IMR-90 (cell line): ENCODE results near the gene GRIN2A. TPM values are rescaled to one million over a fixed set of nuclear protein-coding genes. Genes with fewer than 3 reads are reported as not detected.

Experiments
- ATAC-seq: fragments of 200-7000 bp; cut with Tn5 transposase; 2 replicates; pipeline ENCODE4 v1.9.1; 2020; ENCODE audit warnings: low read depth, mild to moderate bottlenecking, moderate library complexity
- BruUV-seq: library from RNA; stranded (reverse); fragments of 400-500 nt; replicated peaks from 2 replicates; lab custom pipeline; 2021; lab: Mats Ljungman, UMichigan
- CTCF ChIA-PET: fragments of 300-600 bp; formaldehyde crosslinking; extraction: SDS; loops from one replicate; lab custom pipeline; 2021; ENCODE audit warnings: antibody characterized with exemption; lab: Yijun Ruan, JAX
- POLR2A ChIA-PET: fragments of 300-600 bp; sonication (Branson Sonifier 250); formaldehyde crosslinking; loops from one replicate; lab custom pipeline; 2022; ENCODE audit warnings: antibody characterized with exemption; ENCODE audit not compliant: unreplicated experiment; lab: Charles Lee
- DNase-seq: peaks from one replicate; pipeline ENCODE4 v3.0.0; 2013
- H2AFZ ChIP-seq: replicated peaks from 2 replicates; pipeline ENCODE3; 2013; ENCODE audit warnings: low read length, mild to moderate bottlenecking; ENCODE audit not compliant: poor library complexity
- H2AK5ac ChIP-seq: 2 replicates; pipeline ENCODE4 v1.6.1; 2013; ENCODE audit warnings: low read depth, low read length, inconsistent platforms
- H2AK9ac ChIP-seq: replicated peaks from 2 replicates; pipeline ENCODE3; 2013; ENCODE audit warnings: mild to moderate bottlenecking, low read depth, low read length, moderate library complexity; ENCODE audit not compliant: poor library complexity
- H2BK120ac ChIP-seq: 2 replicates; pipeline ENCODE4 v1.6.1; 2013; ENCODE audit warnings: low read depth, low read length, inconsistent platforms
- H2BK15ac ChIP-seq: 3 replicates; pipeline ENCODE4 v1.6.1; 2013; ENCODE audit warnings: low read depth, low read length, inconsistent platforms
- H2BK20ac ChIP-seq: 2 replicates; pipeline ENCODE4 v1.6.1; 2013; ENCODE audit warnings: low read depth, mild to moderate bottlenecking, inconsistent platforms, low read length, moderate library complexity
- H2BK5ac ChIP-seq: 2 replicates; pipeline ENCODE4 v1.6.1; 2013; ENCODE audit warnings: mild to moderate bottlenecking, low read depth, low read length, inconsistent platforms; ENCODE audit not compliant: poor library complexity, severe bottlenecking
- H3K14ac ChIP-seq: replicated peaks from 2 replicates; pipeline ENCODE4 v1.6.1; 2013; ENCODE audit warnings: low read depth, low read length, inconsistent platforms
- H3K18ac ChIP-seq: 2 replicates; pipeline ENCODE4 v1.6.1; 2013; ENCODE audit warnings: low read depth, low read length, control low read depth
- H3K23ac ChIP-seq: 2 replicates; pipeline ENCODE4 v1.6.1; 2013; ENCODE audit warnings: low read depth, low read length, inconsistent platforms
- H3K27ac ChIP-seq: 2 replicates; pipeline ENCODE4 v1.5.1; 2013; ENCODE audit warnings: mild to moderate bottlenecking, control low read depth, low read length; ENCODE audit not compliant: insufficient read depth
- H3K27me3 ChIP-seq: 2 replicates; pipeline ENCODE4 v1.6.1; 2013; ENCODE audit warnings: low read length; ENCODE audit not compliant: control insufficient read depth, insufficient read depth
- H3K36me3 ChIP-seq: 2 replicates; pipeline ENCODE4 v1.6.1; 2013; ENCODE audit warnings: low read length, mixed read lengths; ENCODE audit not compliant: control insufficient read depth, insufficient read depth
- H3K4ac ChIP-seq: 2 replicates; pipeline ENCODE4 v1.6.1; 2013; ENCODE audit warnings: low read depth, low read length, inconsistent platforms
- H3K4me1 ChIP-seq: 2 replicates; pipeline ENCODE4 v1.6.1; 2013; ENCODE audit warnings: low read length, mixed read lengths; ENCODE audit not compliant: control insufficient read depth, insufficient read depth
- H3K4me2 ChIP-seq: 2 replicates; pipeline ENCODE4 v1.6.1; 2013; ENCODE audit warnings: low read depth, mild to moderate bottlenecking, control low read depth, low read length, moderate library complexity
- H3K4me3 ChIP-seq: 2 replicates; pipeline ENCODE4 v1.5.1; 2013; ENCODE audit warnings: low read depth, mild to moderate bottlenecking, control low read depth, low read length, moderate library complexity; ENCODE audit not compliant: insufficient read depth
- H3K56ac ChIP-seq: 2 replicates; pipeline ENCODE4 v1.6.1; 2013; ENCODE audit warnings: low read length, inconsistent platforms; ENCODE audit not compliant: insufficient read depth; ENCODE audit errors: extremely low read depth
- H3K79me1 ChIP-seq, 2 experiments: 2 replicates each; pipeline ENCODE4 v1.6.1; 2013; ENCODE audit warnings: low read length in 2 of 2, inconsistent platforms in 1 of 2, low read depth in 1 of 2
- H3K9ac ChIP-seq: 2 replicates; pipeline ENCODE4 v1.6.1; 2013; ENCODE audit warnings: low read depth, low read length, control low read depth
- H3K9me1 ChIP-seq: 2 replicates; pipeline ENCODE4 v1.6.1; 2013; ENCODE audit warnings: low read length, inconsistent platforms; ENCODE audit not compliant: insufficient read depth
- H3K9me3 ChIP-seq: 2 replicates; pipeline ENCODE4 v1.6.1; 2013; ENCODE audit warnings: low read length; ENCODE audit not compliant: control insufficient read depth, insufficient read depth
- H4K20me1 ChIP-seq: 2 replicates; pipeline ENCODE4 v1.6.1; 2013; ENCODE audit warnings: low read length, inconsistent platforms; ENCODE audit not compliant: insufficient read depth
- H4K5ac ChIP-seq: 2 replicates; pipeline ENCODE4 v1.6.1; 2013; ENCODE audit warnings: mild to moderate bottlenecking, low read depth, low read length, control low read depth
- H4K8ac ChIP-seq, 2 experiments: 2 replicates each; pipeline ENCODE4 v1.6.1; 2013; ENCODE audit warnings: low read depth in 2 of 2, low read length in 2 of 2, control low read depth in 1 of 2, inconsistent platforms in 1 of 2
- H4K91ac ChIP-seq: 2 replicates; pipeline ENCODE4 v1.6.1; 2013; ENCODE audit warnings: low read depth, low read length, inconsistent platforms; ENCODE audit not compliant: insufficient read depth
- ELK1 ChIP-seq: fragments of 150-350 bp; IDR thresholded peaks from 2 replicates; pipeline ENCODE4 v1.6.1; 2016; ENCODE audit warnings: low read depth, mild to moderate bottlenecking, low read length, moderate library complexity, borderline replicate concordance
- WGBS, 2 experiments: methylation state at CpG; one replicate each; pipeline versions ENCODE4 v1.1.5 to v1.1.7; 2013; ENCODE audit warnings: missing lambda C conversion rate in 2 of 2; ENCODE audit not compliant: insufficient read length in 1 of 2; ENCODE audit errors: extremely low coverage in 2 of 2; 5-methylcytosine and 5-hydroxymethylcytosine counted together
- dilution Hi-C: fragments of 300-500 bp; cut with HindIII; formaldehyde crosslinking; loops from one replicate; pipeline ENCODE4 v1.14.3; 2018; ENCODE audit warnings: low sequenced_read_pairs; ENCODE audit not compliant: unreplicated experiment
- in situ Hi-C: fragments of 300-500 bp; cut with MboI; formaldehyde crosslinking; loops from 3 replicates; pipeline ENCODE4 v1.14.3; 2019; ENCODE audit warnings: low sequenced_read_pairs, inconsistent platforms, mixed read lengths
- intact Hi-C: fragments of 100-400 bp; cut with micrococcal nuclease; formaldehyde crosslinking; loops from 2 replicates; pipeline ENCODE4 v1.10.0; 2022
- polyA plus RNA-seq, 3 experiments: library from polyadenylated mRNA; depleted of rRNA; stranded (reverse); fragments of >200 nt; gene quantifications; 2 replicates each; pipeline ENCODE4 v1.2.3, GENCODE V29; 2012; ENCODE audit warnings: low replicate concordance in 1 of 3
- total RNA-seq: library from RNA; depleted of rRNA; stranded (reverse); fragments of >200 nt; gene quantifications from 2 replicates; pipeline ENCODE4 v1.2.3, GENCODE V29; 2012

The GRIN2A gene
- total and polyA plus RNA-seq, 2 of the 4 experiments (the other 2 are of a cell fraction), result under 0.01 TPM; not detected in 1

- dilution Hi-C loops, result no loop called here
- CTCF ChIA-PET, result no interaction called here
Observed at GRCh38 chr16:9778849-9779248, 403.4 kb downstream of the GRIN2A start.

More at GRCh38 chr16:9778849-9779248, 403.4 kb downstream of the GRIN2A start:
- POLR2A ChIA-PET, result no interaction called here
- H3K4ac ChIP-seq, result no peak overlapping the region
- no peaks in the 10 kb centered on the region for H3K36me3 ChIP-seq
- no peak overlapping the region for H2BK20ac ChIP-seq
- H3K27ac ChIP-seq, result no peak overlapping the region
- no peaks in the 10 kb centered on the region for H4K20me1 ChIP-seq
- no TSS peak for BruUV-seq
- no peak for DNase-seq
- no peak overlapping the region for H4K8ac ChIP-seq
- WGBS, 2 experiments, result no CpG with 5 or more reads among the region's 5 CpGs
- no peaks in the 10 kb centered on the region for H3K9me1 ChIP-seq
- no peak for ATAC-seq
- no peak overlapping the region for H3K4me3 ChIP-seq
- H3K4me1 ChIP-seq, result no peaks in the 10 kb centered on the region
- intact Hi-C loops, result no loop called here
- no peak overlapping the region for H2AK5ac ChIP-seq
- TF ChIP-seq ELK1, result no peak
- H2BK120ac ChIP-seq, result no peak overlapping the region
- H3K27me3 ChIP-seq, result no peaks in the 10 kb centered on the region
- H2AK9ac ChIP-seq, result no peak overlapping the region
- H3K79me1 ChIP-seq, result no peaks in the 10 kb centered on the region
- in situ Hi-C loops, result no loop called here
- no peak overlapping the region for H3K23ac ChIP-seq
- H3K4me2 ChIP-seq, result no peak overlapping the region
- peaks cover 26% of the 10 kb centered on the region for H3K9me3 ChIP-seq
- H2BK5ac ChIP-seq, result no peak overlapping the region
- no peak overlapping the region for H3K9ac ChIP-seq
- no peak overlapping the region for H2BK15ac ChIP-seq
- no peak overlapping the region for H3K14ac ChIP-seq
- H3K18ac ChIP-seq, result no peak overlapping the region
- no peak overlapping the region for H4K91ac ChIP-seq
- H3K56ac ChIP-seq, result no peak overlapping the region
- H2AFZ ChIP-seq, result no peak overlapping the region
- H4K5ac ChIP-seq, result no peak overlapping the region
